HepG2 (cell line): ENCODE measurements around the gene GPS1. TPM values are rescaled to one million over a fixed set of nuclear protein-coding genes. Genes with fewer than 3 reads are reported as not detected.
A peak's percentile ranks its signal among the peaks of the same experiment; 100 is the strongest.

Source experiments
- CC2D1A ChIP-seq: sonication (generic); formaldehyde crosslinking; IDR thresholded peaks from 2 replicates; pipeline ENCODE4 v1.8.1; 2023; ENCODE audit warnings: mild to moderate bottlenecking, missing genetic modification reagents
- CCAR2 ChIP-seq: fragments of 200-400 bp; formaldehyde crosslinking; optimal IDR thresholded peaks from 2 replicates; pipeline ENCODE3; 2018; ENCODE audit warnings: low read depth, mild to moderate bottlenecking, low read length, moderate library complexity
- GLI4 ChIP-seq: sonication (generic); formaldehyde crosslinking; IDR thresholded peaks from 2 replicates; pipeline ENCODE4 v1.5.1; 2020; ENCODE audit warnings: missing genetic modification reagents, mild to moderate bottlenecking, moderate library complexity, borderline replicate concordance
- KAT8 ChIP-seq: IDR thresholded peaks from 2 replicates; pipeline ENCODE4 v1.6.1; 2016; ENCODE audit warnings: missing genetic modification reagents, missing compliant biosample characterization
- MEF2D ChIP-seq: sonication (generic); formaldehyde crosslinking; IDR thresholded peaks from 2 replicates; pipeline ENCODE4 v1.5.1; 2020; ENCODE audit warnings: mild to moderate bottlenecking, missing genetic modification reagents
- SIN3A ChIP-seq: IDR thresholded peaks from 2 replicates; pipeline ENCODE4 v1.6.1; 2011; ENCODE audit warnings: low read depth, mild to moderate bottlenecking, control low read depth, low read length, borderline replicate concordance
- SMAD3 ChIP-seq: sonication (generic); formaldehyde crosslinking; IDR thresholded peaks from 2 replicates; pipeline ENCODE4 v1.4.0; 2020; ENCODE audit warnings: missing genetic modification reagents
- SOX13 ChIP-seq, 3 experiments: fragments of 450-650 bp in 1 of 3; sonication (generic) in 1 of 3; formaldehyde crosslinking in 1 of 3; IDR thresholded peaks in 2 of 3; conservative IDR thresholded peaks in 1 of 3; 2 replicates each; pipeline versions ENCODE4 v1.5.0 to v1.6.1; 2016 to 2020; ENCODE audit warnings: antibody characterized with exemption in 1 of 3, mild to moderate bottlenecking in 1 of 3, missing compliant biosample characterization in 1 of 3, missing genetic modification reagents in 1 of 3, moderate library complexity in 1 of 3
- ZNF451 ChIP-seq: sonication (generic); formaldehyde crosslinking; IDR thresholded peaks from 2 replicates; pipeline ENCODE4 v1.5.0; 2020; ENCODE audit warnings: mild to moderate bottlenecking, missing genetic modification reagents
- ZNF737 ChIP-seq: sonication (generic); formaldehyde crosslinking; IDR thresholded peaks from 2 replicates; pipeline ENCODE4 v1.5.0; 2020; ENCODE audit warnings: missing genetic modification reagents, mild to moderate bottlenecking, borderline replicate concordance
- ZNF781 ChIP-seq: sonication (generic); formaldehyde crosslinking; IDR thresholded peaks from 2 replicates; pipeline ENCODE4 v1.5.1; 2020; ENCODE audit warnings: borderline replicate concordance, mild to moderate bottlenecking, missing genetic modification reagents; ENCODE audit errors: not compliant biosample characterization
- polyA plus RNA-seq, 8 experiments: library from polyadenylated mRNA; depleted of rRNA in 3 of 8; stranded (reverse) in 7 of 8; unstranded in 1 of 8; fragments of >200 nt; fragmentation: Illumina TruSeq in 4 of 8; extraction: Trizol in 4 of 8; gene quantifications; 2 replicates each; pipeline versions ENCODE4 v1.2.1 to v1.2.3, GENCODE V29; 2011 to 2016; ENCODE audit warnings: low read depth in 4 of 8, missing spikeins in 1 of 8, mixed read lengths in 1 of 8; ENCODE audit not compliant: insufficient read depth in 1 of 8
- total RNA-seq, 5 experiments: library from RNA; depleted of rRNA; stranded (reverse); fragments of >200 nt; fragmentation: Illumina TruSeq; extraction: Trizol; gene quantifications; 2 replicates each; pipeline ENCODE4 v1.2.3, GENCODE V29; 2016; ENCODE audit warnings: low read depth in 1 of 5
- TF ChIP-seq, protein P1 (sequence below): sonication (generic); formaldehyde crosslinking; IDR thresholded peaks from 2 replicates; pipeline ENCODE4 v1.5.1; 2020; ENCODE audit warnings: mild to moderate bottlenecking, missing genetic modification reagents, moderate library complexity
- TF ChIP-seq, protein P2 (sequence below): sonication (generic); formaldehyde crosslinking; IDR thresholded peaks from 2 replicates; pipeline ENCODE4 v1.5.1; 2020; ENCODE audit warnings: mild to moderate bottlenecking, moderate library complexity, missing genetic modification reagents
- TF ChIP-seq, protein P3 (sequence below): sonication (generic); formaldehyde crosslinking; IDR thresholded peaks from 2 replicates; pipeline ENCODE4 v1.4.0; 2020; ENCODE audit warnings: missing genetic modification reagents, borderline replicate concordance
- TF ChIP-seq, protein P4 (sequence below), 2 experiments: sonication (generic) in 1 of 2; formaldehyde crosslinking in 1 of 2; IDR thresholded peaks; 2 replicates each; pipeline versions ENCODE4 v1.4.0 to v1.6.1; 2016 to 2020; ENCODE audit warnings: borderline replicate concordance in 1 of 2, low read depth in 1 of 2, mild to moderate bottlenecking in 1 of 2, missing genetic modification reagents in 1 of 2

GPS1 gene
- total and polyA plus RNA-seq, 2 of the 13 experiments (the other 11 are each of a cell fraction or from before 2014, with no cell fraction given): 124 to 128 TPM

DNA sequence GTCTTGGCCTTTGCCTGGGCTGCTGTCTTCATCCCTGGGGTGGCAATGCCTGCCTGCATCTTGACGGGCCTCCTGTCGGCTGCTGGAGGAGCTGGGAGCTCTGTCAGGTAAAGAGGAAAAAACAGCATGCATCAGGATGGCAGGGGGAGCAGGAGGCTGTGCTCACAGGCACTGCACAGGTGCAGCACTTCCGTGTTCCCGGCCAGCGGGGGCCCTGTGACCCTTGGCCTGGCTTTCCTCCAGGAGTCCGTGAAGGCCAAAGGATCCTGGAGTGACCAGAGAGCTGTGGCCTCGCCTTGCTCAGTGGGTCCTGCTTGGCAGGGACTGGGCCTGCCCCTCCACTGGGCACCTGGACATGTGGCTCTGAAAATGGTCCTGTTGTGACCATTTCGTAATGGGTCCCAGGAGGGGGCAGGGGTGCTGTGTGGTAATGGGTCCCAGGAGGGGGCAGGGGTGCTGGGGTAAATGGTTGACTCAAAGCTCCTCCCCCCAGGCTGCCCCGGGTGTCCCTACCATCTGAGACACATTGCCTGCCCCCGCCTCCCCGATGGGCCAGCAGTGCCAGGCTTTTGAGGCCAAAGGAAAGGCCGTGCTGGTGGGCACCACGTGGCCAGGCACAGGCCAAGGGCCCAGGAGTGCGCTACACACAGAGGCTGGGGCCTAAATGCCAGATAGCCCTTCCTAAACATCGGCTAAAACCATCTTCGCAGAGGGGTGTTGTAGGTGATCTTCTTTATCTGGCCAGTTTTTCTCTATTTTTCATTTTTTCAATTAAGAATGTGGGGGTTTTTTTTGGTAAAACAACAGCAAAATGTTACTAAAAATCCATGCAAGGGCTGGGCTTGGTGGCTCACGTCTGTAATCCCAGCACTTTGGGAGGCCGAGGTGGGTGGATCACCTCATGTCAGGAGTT is 50.3 kb downstream of the GPS1 start (continued):
- TF ChIP-seq ZNF781 (CRISPR knock-in tag) (peak; percentile 38), ZNF451 (CRISPR knock-in tag) (0 out of 2 replicates have a peak, but pooled peaks have one; percentile 75), ZNF737 (CRISPR knock-in tag) (0 out of 2 replicates have a peak, but pooled peaks have one; percentile 11), KAT8 (CRISPR knock-in tag) (peak; percentile 88), SIN3A (peak; percentile 91; the same call in 1 of the 2 replicates), CCAR2 (no peak), CC2D1A (CRISPR knock-in tag) (0 out of 2 replicates have a peak, but pooled peaks have one; percentile 22), GLI4 (CRISPR knock-in tag) (no peak), SMAD3 (CRISPR knock-in tag) (0 out of 2 replicates have a peak, but pooled peaks have one; percentile 50), SOX13 (IDR thresholded peaks at IDR 0.05) (no peak), SOX13 (CRISPR knock-in tag; conservative IDR thresholded peaks at IDR 0.05 in 1 of 2, IDR thresholded peaks at IDR 0.05 in 1 of 2) (peak in 1 of 2 experiments; percentile 59; a peak in 2 of 4 replicates), MEF2D (CRISPR knock-in tag) (peak; percentile 63; the same call in 1 of the 2 replicates)
- TF ChIP-seq, protein P1, sequence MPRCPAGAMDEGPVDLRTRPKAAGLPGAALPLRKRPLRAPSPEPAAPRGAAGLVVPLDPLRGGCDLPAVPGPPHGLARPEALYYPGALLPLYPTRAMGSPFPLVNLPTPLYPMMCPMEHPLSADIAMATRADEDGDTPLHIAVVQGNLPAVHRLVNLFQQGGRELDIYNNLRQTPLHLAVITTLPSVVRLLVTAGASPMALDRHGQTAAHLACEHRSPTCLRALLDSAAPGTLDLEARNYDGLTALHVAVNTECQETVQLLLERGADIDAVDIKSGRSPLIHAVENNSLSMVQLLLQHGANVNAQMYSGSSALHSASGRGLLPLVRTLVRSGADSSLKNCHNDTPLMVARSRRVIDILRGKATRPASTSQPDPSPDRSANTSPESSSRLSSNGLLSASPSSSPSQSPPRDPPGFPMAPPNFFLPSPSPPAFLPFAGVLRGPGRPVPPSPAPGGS (CRISPR knock-in tag): 0 out of 2 replicates have a peak, but pooled peaks have one; percentile 28
- TF ChIP-seq, protein P2, sequence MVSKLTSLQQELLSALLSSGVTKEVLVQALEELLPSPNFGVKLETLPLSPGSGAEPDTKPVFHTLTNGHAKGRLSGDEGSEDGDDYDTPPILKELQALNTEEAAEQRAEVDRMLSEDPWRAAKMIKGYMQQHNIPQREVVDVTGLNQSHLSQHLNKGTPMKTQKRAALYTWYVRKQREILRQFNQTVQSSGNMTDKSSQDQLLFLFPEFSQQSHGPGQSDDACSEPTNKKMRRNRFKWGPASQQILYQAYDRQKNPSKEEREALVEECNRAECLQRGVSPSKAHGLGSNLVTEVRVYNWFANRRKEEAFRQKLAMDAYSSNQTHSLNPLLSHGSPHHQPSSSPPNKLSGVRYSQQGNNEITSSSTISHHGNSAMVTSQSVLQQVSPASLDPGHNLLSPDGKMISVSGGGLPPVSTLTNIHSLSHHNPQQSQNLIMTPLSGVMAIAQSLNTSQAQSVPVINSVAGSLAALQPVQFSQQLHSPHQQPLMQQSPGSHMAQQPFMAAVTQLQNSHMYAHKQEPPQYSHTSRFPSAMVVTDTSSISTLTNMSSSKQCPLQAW (CRISPR knock-in tag): peak; percentile 64; the same call in 1 of the 2 replicates
- TF ChIP-seq, protein P3, sequence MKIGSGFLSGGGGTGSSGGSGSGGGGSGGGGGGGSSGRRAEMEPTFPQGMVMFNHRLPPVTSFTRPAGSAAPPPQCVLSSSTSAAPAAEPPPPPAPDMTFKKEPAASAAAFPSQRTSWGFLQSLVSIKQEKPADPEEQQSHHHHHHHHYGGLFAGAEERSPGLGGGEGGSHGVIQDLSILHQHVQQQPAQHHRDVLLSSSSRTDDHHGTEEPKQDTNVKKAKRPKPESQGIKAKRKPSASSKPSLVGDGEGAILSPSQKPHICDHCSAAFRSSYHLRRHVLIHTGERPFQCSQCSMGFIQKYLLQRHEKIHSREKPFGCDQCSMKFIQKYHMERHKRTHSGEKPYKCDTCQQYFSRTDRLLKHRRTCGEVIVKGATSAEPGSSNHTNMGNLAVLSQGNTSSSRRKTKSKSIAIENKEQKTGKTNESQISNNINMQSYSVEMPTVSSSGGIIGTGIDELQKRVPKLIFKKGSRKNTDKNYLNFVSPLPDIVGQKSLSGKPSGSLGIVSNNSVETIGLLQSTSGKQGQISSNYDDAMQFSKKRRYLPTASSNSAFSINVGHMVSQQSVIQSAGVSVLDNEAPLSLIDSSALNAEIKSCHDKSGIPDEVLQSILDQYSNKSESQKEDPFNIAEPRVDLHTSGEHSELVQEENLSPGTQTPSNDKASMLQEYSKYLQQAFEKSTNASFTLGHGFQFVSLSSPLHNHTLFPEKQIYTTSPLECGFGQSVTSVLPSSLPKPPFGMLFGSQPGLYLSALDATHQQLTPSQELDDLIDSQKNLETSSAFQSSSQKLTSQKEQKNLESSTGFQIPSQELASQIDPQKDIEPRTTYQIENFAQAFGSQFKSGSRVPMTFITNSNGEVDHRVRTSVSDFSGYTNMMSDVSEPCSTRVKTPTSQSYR (CRISPR knock-in tag): peak; percentile 97
- TF ChIP-seq, protein P4, sequence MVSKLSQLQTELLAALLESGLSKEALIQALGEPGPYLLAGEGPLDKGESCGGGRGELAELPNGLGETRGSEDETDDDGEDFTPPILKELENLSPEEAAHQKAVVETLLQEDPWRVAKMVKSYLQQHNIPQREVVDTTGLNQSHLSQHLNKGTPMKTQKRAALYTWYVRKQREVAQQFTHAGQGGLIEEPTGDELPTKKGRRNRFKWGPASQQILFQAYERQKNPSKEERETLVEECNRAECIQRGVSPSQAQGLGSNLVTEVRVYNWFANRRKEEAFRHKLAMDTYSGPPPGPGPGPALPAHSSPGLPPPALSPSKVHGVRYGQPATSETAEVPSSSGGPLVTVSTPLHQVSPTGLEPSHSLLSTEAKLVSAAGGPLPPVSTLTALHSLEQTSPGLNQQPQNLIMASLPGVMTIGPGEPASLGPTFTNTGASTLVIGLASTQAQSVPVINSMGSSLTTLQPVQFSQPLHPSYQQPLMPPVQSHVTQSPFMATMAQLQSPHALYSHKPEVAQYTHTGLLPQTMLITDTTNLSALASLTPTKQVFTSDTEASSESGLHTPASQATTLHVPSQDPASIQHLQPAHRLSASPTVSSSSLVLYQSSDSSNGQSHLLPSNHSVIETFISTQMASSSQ (IDR thresholded peaks at IDR 0.05; ENCODE audit: low read depth): peak; percentile 86
- TF ChIP-seq, protein P4 (CRISPR knock-in tag; IDR thresholded peaks at IDR 0.05; ENCODE audit: borderline replicate concordance): peak; percentile 90
